Choroid plexus epithelial cell (primary cell): ENCODE measurements around the gene TBC1D22A.

ENCODE experiments used
- DNase-seq: peaks from one replicate; pipeline ENCODE4 v3.0.0-alpha.2; 2010; ENCODE audit warnings: low read depth
- H3K4me3 ChIP-seq: 2 replicates; pipeline ENCODE4 v1.5.1; 2011; ENCODE audit warnings: low read depth, mild to moderate bottlenecking, control low read depth, low read length, moderate library complexity
- TF ChIP-seq, protein P1 (sequence below): conservative IDR thresholded peaks from 2 replicates; pipeline ENCODE4 v1.5.1; 2011; ENCODE audit warnings: low read depth, mild to moderate bottlenecking, control low read depth, inconsistent platforms, low read length, moderate library complexity

Gene TBC1D22A

DNA sequence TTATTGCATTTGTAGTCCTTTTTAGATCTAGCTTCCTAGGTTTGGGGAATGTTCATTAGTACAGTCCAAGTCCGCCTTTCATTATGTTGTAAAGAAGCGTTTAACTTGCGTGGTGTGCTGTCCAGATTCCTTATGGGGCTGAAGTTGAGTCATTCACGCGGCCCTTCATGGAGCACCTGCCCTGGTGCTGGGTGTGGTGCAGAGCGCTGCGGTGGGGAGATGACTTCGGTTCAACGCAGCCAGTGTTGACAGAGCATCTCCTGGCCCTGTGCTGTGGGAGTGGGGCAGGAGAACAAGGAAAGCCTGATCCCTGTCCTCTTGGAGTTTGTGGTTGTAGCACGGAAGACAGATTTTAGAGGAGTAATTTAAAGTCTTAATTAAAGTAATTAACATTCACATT lies 152.0 kb downstream of the TBC1D22A start:
- no peak for DNase-seq
- H3K4me3 ChIP-seq = no peak overlapping the region
- TF ChIP-seq, protein P1, sequence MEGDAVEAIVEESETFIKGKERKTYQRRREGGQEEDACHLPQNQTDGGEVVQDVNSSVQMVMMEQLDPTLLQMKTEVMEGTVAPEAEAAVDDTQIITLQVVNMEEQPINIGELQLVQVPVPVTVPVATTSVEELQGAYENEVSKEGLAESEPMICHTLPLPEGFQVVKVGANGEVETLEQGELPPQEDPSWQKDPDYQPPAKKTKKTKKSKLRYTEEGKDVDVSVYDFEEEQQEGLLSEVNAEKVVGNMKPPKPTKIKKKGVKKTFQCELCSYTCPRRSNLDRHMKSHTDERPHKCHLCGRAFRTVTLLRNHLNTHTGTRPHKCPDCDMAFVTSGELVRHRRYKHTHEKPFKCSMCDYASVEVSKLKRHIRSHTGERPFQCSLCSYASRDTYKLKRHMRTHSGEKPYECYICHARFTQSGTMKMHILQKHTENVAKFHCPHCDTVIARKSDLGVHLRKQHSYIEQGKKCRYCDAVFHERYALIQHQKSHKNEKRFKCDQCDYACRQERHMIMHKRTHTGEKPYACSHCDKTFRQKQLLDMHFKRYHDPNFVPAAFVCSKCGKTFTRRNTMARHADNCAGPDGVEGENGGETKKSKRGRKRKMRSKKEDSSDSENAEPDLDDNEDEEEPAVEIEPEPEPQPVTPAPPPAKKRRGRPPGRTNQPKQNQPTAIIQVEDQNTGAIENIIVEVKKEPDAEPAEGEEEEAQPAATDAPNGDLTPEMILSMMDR = no peak

DNA sequence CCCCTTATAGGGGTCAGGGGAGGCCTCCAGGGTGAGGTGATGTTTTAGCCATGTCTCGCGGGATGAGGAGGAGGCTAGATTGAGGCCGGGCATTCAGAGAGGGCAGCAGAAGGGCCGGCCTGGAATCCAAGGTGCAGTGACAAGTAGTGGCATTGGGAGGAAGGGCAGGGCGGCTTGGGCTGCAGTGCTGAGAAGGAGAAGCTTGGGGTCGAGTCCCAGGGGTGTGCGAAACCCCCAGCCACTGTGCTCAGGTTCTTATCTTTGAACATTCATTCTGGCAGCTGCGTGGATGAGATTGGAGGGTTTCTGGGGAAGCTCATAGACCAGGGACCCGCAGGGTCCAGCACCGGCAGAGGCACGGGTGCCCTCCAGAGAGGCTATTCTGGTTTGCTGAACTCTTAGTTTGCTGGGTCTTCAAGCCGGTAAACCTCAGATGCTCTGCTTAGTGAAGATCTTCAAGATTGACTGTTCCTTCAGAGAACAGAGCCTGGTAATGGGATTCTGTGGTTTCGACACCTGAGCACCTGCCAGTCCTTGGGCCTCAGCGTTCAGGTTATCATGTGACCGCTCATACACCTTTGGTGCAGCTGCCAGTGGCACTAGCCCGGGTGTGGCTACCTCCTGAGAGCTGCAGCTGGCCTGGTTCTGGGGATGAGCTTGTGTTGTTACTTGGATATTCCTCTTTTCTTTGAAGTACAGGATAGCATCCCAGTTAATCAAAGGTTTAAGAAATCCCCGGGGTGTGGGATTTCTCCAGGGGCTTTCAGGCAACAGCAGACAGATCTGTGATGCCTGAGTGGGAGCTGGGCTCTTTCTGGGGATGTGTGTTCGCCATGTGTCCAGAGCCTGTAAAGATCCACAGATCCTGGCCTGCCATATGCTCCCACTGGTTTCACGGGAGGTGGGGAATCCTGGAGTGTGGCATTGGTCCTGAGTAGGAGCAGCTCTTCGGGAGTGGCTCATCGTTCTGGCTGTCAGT lies 152.8 kb downstream of the TBC1D22A start:
- H3K4me3 ChIP-seq = no peak overlapping the region
- no peak for DNase-seq
- TF ChIP-seq, protein P1 = no peak

DNA sequence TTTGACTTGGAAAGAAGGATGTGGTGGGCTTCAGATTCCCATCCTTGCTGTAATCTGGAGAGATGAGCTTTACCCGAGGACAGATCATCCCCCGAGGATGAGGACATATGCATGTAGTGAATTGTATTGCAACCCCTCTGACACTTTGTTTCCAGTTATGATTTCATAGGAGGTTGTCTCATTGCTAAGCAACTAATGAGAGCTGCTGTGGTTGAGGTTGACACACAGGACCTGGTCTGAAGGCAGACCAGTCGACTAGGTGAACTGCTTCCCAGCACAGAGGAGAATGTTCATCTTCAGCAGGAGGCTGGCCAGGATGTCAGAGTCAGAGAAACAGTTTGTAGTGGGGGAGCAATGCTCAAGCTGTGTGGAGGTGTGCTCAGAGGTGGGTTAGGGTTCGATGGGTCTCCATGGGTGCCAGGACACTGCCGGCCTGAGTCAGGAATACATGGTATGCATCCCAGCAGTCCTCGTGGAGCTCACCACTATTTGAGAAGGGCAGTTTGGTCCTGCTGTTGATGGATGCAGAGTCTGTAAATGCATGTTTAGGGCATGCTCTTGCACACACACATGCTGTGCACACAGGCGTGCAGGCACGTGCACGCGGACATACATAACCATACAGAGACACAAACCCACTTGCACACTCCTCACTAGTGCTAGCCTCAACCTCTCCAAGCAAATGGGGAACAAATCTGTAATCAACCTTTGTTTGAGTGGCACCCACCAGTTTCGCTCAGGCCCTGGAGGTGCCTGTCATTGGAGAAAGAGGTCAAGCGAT lies 153.7 kb downstream of the TBC1D22A start:
- no peak overlapping the region for H3K4me3 ChIP-seq
- no peak for DNase-seq
- TF ChIP-seq, protein P1 = no peak

DNA sequence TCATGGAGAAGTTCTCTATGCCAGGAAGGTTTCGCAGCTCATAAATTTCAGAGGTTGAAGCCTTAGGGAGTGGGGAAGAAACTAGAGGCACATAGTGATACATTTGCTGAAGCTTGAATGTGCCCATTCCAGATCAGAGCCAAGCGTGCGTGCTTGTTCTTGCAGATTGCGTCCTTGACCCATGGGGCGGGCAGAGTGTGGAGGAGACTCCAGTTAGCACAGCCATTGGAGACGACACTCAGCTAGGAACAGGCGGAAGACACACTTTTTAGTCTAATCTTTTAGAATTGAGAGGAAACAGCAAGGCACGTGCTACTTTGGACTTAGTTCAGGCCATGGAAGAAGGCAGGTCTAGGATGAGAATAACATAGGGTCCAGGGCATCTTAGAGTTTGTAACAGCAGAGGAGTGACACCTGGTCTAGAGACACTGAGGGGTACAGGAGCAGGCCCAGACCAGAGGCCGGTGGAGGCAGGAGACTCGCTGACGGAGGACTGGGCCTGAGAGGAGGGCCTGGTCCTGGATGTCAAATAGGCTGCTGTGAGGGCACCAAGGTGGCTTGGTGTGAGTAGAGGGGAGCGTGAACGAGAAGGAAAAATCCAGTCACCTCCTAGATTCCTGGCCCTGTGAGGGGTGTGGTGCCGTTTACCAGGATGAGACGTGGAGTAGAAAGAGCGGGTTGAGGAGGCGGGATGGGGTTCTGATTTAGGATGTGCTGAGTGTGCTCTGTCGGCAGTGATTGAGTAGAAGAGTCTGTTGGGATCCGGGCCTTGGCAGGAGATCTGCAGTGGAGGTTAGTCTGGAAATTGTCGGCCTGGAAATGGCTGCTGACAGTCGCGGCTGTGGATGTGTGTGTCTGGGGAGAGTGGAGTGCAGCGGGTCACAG lies 154.7 kb downstream of the TBC1D22A start:
- no peak for DNase-seq
- TF ChIP-seq, protein P1 = no peak
- H3K4me3 ChIP-seq = no peak overlapping the region

DNA sequence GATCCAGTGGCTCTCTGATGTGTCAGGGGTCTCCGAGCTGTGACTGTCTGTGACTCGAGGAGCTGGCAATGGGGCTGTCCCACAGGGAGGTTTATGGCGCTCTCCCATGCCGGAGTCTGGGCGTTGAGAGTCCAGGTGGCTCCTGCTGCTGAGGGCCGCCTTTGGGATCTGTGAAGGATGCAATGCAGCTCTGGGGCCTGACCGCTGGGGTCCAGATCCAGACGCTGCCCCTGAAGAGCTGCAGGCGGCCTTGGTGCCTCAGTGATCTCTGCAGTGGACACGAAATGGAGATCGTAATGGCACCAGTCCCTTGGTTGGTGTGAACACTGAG lies 155.3 kb downstream of the TBC1D22A start:
- TF ChIP-seq, protein P1 = no peak
- DNase-seq = no peak
- H3K4me3 ChIP-seq = no peak overlapping the region

DNA sequence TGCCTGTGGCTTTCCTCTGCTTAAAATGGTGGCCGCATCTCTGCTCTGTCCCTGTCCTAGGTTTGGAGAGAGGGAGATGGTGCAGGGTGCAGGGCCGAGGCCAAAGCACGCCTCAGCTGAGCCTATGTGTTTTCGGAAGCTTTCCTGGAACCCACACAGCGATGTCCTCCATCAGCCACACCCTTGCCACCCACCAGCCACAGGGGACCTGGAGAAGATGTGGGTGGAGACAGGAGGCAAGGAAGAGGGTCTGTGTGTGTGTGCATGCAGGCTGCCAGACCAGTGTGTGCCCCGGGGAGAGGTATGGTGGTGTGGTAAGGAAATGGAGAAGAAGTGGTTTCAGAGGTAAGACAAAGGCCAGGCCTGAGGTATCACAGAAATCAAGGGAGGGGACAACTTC lies 155.7 kb downstream of the TBC1D22A start:
- no peak overlapping the region for H3K4me3 ChIP-seq
- DNase-seq = no peak
- TF ChIP-seq, protein P1 = no peak
